Measurements from ENCODE around the gene STXBP3.

Gene STXBP3

DNA sequence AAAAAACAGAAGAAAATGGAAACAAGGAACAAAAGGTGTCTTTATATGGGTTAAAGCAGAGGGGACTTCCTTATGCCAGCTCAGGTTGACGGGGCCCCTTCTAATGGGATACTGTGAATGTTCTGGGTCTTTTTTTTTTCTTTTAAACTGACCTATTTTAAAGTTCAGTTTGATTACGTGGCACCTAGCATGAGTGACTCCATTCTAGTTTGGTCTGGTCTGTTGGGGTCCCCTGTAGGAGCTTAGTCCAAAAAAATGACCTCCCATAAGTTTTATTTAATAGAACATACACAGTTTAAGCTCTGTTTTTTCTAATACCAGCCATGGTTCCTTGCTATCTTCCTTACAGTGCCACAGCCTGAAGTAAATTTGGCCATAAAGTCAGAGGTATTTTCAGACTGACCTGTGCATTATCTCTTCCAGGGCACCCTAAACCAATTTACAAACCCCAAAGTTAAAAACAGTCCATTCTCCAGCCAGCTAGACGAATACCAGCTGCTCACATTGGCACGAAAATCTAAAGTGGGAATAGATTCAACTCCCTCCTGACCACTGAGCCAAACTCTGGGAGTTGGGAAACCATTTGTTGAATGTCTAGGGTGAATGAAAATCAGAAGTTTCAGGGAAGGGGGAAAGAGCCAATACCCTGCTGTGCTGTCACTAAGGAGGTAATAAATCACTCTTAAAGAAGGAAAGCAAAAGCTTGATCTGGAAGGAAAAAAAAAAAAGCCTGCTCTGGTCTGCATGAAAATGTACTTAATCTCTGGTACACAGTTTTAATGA lies 68.1 kb downstream of the STXBP3 start:
- TF ChIP-seq, protein P1, sequence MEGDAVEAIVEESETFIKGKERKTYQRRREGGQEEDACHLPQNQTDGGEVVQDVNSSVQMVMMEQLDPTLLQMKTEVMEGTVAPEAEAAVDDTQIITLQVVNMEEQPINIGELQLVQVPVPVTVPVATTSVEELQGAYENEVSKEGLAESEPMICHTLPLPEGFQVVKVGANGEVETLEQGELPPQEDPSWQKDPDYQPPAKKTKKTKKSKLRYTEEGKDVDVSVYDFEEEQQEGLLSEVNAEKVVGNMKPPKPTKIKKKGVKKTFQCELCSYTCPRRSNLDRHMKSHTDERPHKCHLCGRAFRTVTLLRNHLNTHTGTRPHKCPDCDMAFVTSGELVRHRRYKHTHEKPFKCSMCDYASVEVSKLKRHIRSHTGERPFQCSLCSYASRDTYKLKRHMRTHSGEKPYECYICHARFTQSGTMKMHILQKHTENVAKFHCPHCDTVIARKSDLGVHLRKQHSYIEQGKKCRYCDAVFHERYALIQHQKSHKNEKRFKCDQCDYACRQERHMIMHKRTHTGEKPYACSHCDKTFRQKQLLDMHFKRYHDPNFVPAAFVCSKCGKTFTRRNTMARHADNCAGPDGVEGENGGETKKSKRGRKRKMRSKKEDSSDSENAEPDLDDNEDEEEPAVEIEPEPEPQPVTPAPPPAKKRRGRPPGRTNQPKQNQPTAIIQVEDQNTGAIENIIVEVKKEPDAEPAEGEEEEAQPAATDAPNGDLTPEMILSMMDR (IDR thresholded peaks at IDR 0.05; ENCODE audit: low read depth, low read length), result no peak
- DNase-seq (ENCODE audit: low read depth in 2 of 2), result peak; percentile 29 to 86
- H3K4me3 ChIP-seq (replicated peaks in 1 of 2; ENCODE audit: low read depth in 2 of 2, low read length in 2 of 2), result no peak overlapping the region

DNA sequence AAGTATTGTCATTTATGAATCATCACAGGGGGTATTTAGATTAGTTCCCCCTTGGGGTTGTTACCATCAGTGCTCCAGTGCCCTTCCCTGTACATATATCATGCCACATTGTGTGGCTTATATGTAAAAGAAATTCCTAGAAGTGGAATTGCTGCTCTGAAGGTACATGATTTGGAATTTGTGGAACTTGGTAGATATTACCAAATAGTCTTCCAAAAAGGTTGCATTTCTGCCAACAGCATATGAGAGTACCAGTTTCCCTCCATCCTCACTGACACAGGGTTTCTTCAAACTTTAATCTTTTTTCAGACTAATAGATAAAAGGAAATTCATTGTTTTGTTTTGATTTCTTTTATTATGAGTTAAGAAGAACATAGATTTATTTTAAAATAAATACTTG lies 69.1 kb downstream of the STXBP3 start:
- DNase-seq (ENCODE audit: low read depth in 2 of 2), result peak; percentile 15 to 20
- no peak overlapping the region for H3K4me3 ChIP-seq (replicated peaks in 1 of 2; ENCODE audit: low read depth in 2 of 2, low read length in 2 of 2)
- TF ChIP-seq, protein P1 (IDR thresholded peaks at IDR 0.05; ENCODE audit: low read depth, low read length), result no peak

DNA sequence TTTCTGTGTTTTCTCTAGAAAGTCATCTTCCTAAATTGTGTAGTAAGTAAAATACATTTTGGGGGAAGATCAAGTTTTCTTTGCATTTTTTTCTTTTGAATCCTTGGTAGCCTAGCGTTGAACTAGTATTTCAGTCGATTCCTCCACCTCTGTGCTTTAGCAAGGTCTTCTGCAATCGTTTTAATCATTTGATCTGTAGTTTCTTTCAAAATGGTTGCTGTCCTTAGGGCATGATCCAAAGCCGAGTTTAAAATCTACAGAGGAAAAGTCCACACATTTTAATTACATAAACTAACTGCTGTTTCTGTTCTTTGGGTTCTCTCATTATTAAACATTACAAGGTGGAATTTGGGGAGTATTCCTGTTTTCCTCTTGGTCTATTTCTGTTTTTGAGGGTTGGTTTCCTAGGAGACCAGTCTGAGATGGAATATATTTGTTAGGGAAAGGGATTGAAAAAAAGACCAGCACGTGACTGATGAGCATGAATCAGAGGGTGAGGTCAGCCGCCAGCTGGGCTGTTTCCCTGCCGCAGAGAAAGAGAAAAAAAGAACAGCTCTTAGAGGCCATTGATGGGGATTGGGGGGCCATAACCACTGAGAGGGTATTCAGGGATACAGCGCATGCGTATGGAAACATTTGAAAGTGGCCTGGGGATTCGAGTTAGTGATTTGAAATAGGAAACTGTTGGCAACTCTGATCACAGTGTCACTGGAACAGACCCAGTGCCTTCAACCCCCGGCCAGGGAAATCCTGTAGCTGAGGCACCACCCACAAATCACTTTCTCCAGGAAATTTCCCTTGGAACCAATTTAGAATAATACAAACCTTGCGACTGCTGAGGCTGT lies 69.8 kb downstream of the STXBP3 start:
- DNase-seq (ENCODE audit: low read depth in 2 of 2), result peak; percentile 94 to 96
- H3K4me3 ChIP-seq (replicated peaks in 1 of 2; ENCODE audit: low read depth in 2 of 2, low read length in 2 of 2), result peak overlapping the region in 1 of 2 donors; percentile 13
- TF ChIP-seq, protein P1 (IDR thresholded peaks at IDR 0.05; ENCODE audit: low read depth, low read length), result no peak

DNA sequence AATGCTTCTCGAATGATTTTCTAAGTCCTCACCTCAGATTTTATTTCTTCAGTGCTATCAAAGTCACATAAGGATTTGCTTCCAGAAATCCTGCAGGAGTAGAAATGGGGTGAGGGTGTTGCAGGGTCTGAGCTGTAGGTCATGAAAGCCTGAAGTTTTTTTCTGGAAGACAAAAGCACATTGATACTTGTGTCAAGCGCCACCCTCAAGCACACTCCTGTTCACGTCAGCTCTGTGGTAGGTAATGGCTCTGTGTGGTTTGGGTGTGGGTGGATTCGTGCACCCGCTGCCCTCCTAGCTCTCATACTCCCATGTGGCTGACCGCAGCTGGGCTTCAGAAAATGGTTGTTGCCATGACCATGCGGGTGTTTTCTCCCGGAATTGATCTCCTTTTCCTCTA lies 70.5 kb downstream of the STXBP3 start:
- DNase-seq (ENCODE audit: low read depth in 2 of 2), result peak; percentile 54 to 67
- H3K4me3 ChIP-seq (replicated peaks in 1 of 2; ENCODE audit: low read depth in 2 of 2, low read length in 2 of 2), result no peak overlapping the region
- TF ChIP-seq, protein P1 (IDR thresholded peaks at IDR 0.05; ENCODE audit: low read depth, low read length), result no peak

DNA sequence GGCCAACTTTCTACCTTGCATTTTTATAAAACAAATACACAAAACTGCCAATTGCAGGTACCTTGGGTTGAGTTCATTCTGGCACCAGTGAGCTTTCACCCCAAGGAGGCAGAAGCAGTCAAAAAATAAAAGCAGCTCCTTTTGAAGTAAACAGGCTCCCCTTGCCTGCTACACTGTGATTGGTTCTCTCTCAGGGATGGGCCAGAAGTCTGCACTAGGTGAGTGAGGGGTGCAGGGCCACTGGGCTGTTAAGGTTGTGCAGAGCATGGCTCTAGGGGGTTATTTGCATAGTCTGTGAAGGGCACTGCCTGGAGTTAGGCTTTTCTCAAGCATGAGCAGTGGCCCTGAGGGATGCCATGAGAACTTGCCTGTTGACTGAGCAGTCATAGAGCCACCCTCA lies 71.3 kb downstream of the STXBP3 start:
- no peak for DNase-seq (ENCODE audit: low read depth in 2 of 2)
- TF ChIP-seq, protein P1 (IDR thresholded peaks at IDR 0.05; ENCODE audit: low read depth, low read length), result no peak
- H3K4me3 ChIP-seq (replicated peaks in 1 of 2; ENCODE audit: low read depth in 2 of 2, low read length in 2 of 2), result no peak overlapping the region

DNA sequence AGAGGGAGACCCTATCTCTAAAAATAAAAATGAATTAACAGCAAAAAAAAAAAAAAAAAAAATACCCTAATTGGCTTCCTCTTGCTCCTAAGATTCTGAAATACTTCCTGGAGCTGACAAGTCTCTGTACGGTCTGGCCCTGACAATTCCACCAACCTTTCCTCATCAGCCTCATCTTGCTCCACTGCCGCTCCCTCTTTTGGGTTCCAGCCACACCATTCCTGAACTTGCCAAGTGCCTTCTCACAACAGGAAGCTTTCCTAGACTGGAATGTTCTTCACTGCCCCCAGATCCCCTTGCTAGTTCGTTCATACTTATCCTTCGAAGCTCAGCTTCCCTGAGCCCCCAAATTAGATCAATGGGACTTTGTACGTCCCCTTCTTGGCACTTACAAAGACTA lies 73.4 kb downstream of the STXBP3 start:
- TF ChIP-seq, protein P1 (IDR thresholded peaks at IDR 0.05; ENCODE audit: low read depth, low read length), result no peak
- no peak overlapping the region for H3K4me3 ChIP-seq (replicated peaks in 1 of 2; ENCODE audit: low read depth in 2 of 2, low read length in 2 of 2)
- peak in 1 of 2 donors; percentile 50 for DNase-seq (ENCODE audit: low read depth in 2 of 2)
